ENCODE results near the gene FBXL17. TPM values are rescaled to one million over a fixed set of nuclear protein-coding genes. Genes with fewer than 3 reads are reported as not detected.

FBXL17 gene
- total and polyA plus RNA-seq, 2 of the 13 experiments (the other 11 are each of a cell fraction or from before 2014, with no cell fraction given) = 3.0 to 7.9 TPM

DNA sequence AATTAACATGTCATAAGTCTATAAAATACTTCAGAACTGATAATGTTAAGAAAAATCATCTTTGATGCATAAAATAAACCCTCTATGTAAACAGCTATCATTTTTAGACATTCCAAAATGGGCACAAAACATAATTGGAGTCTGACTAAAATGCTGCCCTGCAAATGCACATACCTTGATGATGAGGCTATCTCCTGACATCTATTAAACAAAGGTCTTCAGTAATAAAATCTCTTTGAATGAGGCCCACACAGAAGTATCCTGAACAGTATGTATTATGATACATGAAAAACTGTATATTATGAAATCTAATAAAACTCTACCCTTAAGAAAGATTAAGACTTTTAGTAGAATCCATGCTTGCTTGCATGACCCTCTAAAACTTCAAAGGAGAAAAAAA lies 66.1 kb downstream of the FBXL17 start:
- ChIA-PET CTCF (ENCODE audit: low intra/inter-chr PET ratio, low total read pairs) (no interaction called here), POLR2A (no interaction called here)
- no peak overlapping the region for H2AFZ ChIP-seq (ENCODE audit: low read length)
- TF ChIP-seq ZFP62 (CRISPR knock-in tag; IDR thresholded peaks at IDR 0.05) = no peak
- no peak for TF ChIP-seq KLF9 (CRISPR knock-in tag; IDR thresholded peaks at IDR 0.05; ENCODE audit: low read depth)
- TF ChIP-seq, protein P1, sequence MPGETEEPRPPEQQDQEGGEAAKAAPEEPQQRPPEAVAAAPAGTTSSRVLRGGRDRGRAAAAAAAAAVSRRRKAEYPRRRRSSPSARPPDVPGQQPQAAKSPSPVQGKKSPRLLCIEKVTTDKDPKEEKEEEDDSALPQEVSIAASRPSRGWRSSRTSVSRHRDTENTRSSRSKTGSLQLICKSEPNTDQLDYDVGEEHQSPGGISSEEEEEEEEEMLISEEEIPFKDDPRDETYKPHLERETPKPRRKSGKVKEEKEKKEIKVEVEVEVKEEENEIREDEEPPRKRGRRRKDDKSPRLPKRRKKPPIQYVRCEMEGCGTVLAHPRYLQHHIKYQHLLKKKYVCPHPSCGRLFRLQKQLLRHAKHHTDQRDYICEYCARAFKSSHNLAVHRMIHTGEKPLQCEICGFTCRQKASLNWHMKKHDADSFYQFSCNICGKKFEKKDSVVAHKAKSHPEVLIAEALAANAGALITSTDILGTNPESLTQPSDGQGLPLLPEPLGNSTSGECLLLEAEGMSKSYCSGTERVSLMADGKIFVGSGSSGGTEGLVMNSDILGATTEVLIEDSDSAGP (CRISPR knock-in tag; IDR thresholded peaks at IDR 0.05; ENCODE audit: borderline replicate concordance) = no peak
- no peak for TF ChIP-seq ZNF678 (CRISPR knock-in tag; IDR thresholded peaks at IDR 0.05)
- TF ChIP-seq KLF11 (CRISPR knock-in tag; IDR thresholded peaks at IDR 0.05) = no peak
- H3K27me3 ChIP-seq (ENCODE audit: control insufficient read depth in 1 of 2, insufficient read depth in 2 of 2, low read length in 2 of 2) = no peaks in the 10 kb centered on the region
- H3K27ac ChIP-seq (ENCODE audit: extremely low read length, insufficient read depth, low read length) = no peak overlapping the region
- DNase-seq (ENCODE audit: low spot score) = no peak
- in situ Hi-C loops (cut with HindIII; ENCODE audit: extremely low pct_ligation_motif_present, low pct_unique_long_range_greater_than_20kb) (no loop called here), intact Hi-C loops (cut with micrococcal nuclease; ENCODE audit: unreplicated experiment) (loop anchor here (2.0 kb wide), 1 partner anchor 19 kb away; no protein-coding TSS in a partner anchor)
- H3K4me1 ChIP-seq (ENCODE audit: insufficient read depth, low read length) = no peaks in the 10 kb centered on the region
- H4K20me1 ChIP-seq (ENCODE audit: insufficient read depth, low read length) = no peaks in the 10 kb centered on the region
- no peak overlapping the region for H3K4me3 ChIP-seq (replicated peaks in 1 of 3; ENCODE audit: insufficient read depth in 1 of 3, low read depth in 2 of 3, low read length in 3 of 3)
- ATAC-seq = no peak
- BruUV-seq (replicated peaks) = no TSS peak
- H3K4me2 ChIP-seq (ENCODE audit: low read depth, low read length) = no peak overlapping the region
- H3K9ac ChIP-seq (ENCODE audit: insufficient read depth, low read depth, low read length) = no peak overlapping the region
- no peaks in the 10 kb centered on the region for H3K79me2 ChIP-seq (ENCODE audit: insufficient read depth, low read length)
- no peaks in the 10 kb centered on the region for H3K9me3 ChIP-seq (ENCODE audit: low read length)
- FAIRE-seq = no peak
- H3K36me3 ChIP-seq (replicated peaks in 1 of 2; ENCODE audit: control insufficient read depth in 1 of 2, insufficient read depth in 2 of 2, low read length in 2 of 2) = no peaks in the 10 kb centered on the region

DNA sequence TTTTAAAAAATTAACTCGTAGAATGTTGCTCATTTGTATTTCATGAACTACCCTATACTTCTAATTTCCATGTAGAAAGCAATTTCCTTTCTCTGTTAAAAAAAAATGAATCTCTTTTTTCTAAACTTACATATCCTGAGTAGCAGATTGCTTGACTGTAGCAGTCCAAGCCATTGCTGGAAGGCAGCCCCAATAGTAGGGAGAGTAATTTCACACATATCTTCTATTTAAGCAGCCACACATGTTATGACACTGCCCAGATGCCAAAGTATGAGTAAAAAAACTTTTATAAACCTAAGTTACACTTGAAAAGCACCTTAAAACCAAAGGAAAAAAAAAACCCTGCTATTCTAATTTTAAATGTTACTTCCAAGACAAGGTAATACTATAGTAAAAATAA lies 69.6 kb downstream of the FBXL17 start:
- ChIA-PET CTCF (ENCODE audit: low intra/inter-chr PET ratio, low total read pairs) (no interaction called here), POLR2A (no interaction called here)
- H3K4me1 ChIP-seq (ENCODE audit: insufficient read depth, low read length) = no peaks in the 10 kb centered on the region
- DNase-seq (ENCODE audit: low spot score) (no peak), ATAC-seq (no peak), FAIRE-seq (no peak)
- H3K9ac ChIP-seq (ENCODE audit: insufficient read depth, low read depth, low read length) = no peak overlapping the region
- no peak overlapping the region for H3K27ac ChIP-seq (ENCODE audit: extremely low read length, insufficient read depth, low read length)
- no peak for TF ChIP-seq AGO2 (optimal IDR thresholded peaks at IDR 0.05; ENCODE audit: low read depth, low read length)
- BruUV-seq (replicated peaks) = no TSS peak
- no peaks in the 10 kb centered on the region for H4K20me1 ChIP-seq (ENCODE audit: insufficient read depth, low read length)
- no peaks in the 10 kb centered on the region for H3K79me2 ChIP-seq (ENCODE audit: insufficient read depth, low read length)
- intact Hi-C loops (cut with micrococcal nuclease; ENCODE audit: unreplicated experiment) (no loop called here), in situ Hi-C loops (cut with HindIII; ENCODE audit: extremely low pct_ligation_motif_present, low pct_unique_long_range_greater_than_20kb) (no loop called here)
- H3K4me2 ChIP-seq (ENCODE audit: low read depth, low read length) = no peak overlapping the region
- no peak overlapping the region for H3K4me3 ChIP-seq (replicated peaks in 1 of 3; ENCODE audit: insufficient read depth in 1 of 3, low read depth in 2 of 3, low read length in 3 of 3)
- H3K27me3 ChIP-seq (ENCODE audit: control insufficient read depth in 1 of 2, insufficient read depth in 2 of 2, low read length in 2 of 2) = no peaks in the 10 kb centered on the region
- no peaks in the 10 kb centered on the region for H3K9me3 ChIP-seq (ENCODE audit: low read length)
- H2AFZ ChIP-seq (ENCODE audit: low read length) = no peak overlapping the region
- 92% methylated on average over 1 of the region's 1 CpG for WGBS (ENCODE audit: low lambda C conversion rate)
- H3K36me3 ChIP-seq (replicated peaks in 1 of 2; ENCODE audit: control insufficient read depth in 1 of 2, insufficient read depth in 2 of 2, low read length in 2 of 2) = no peaks in the 10 kb centered on the region
